Stimulated activated CD4-positive, alpha-beta T cell treated with anti-CD3 and anti-CD28 coated beads, Interleukin-12 subunit alpha, Interleukin-12 subunit beta, amount 100 ng/mL, for 4 hours (primary cell): ENCODE measurements around the gene SIRT3.

Experiments used
- DNase-seq: peaks from one replicate; pipeline ENCODE4 v3.0.0-alpha.2; 2020

The SIRT3 gene

GRCh38 chr11:213111-213510 is 23.0 kb downstream of the SIRT3 start:
- DNase-seq, result no peak

- DNase-seq, result no peak
Observed at GRCh38 chr11:212150-213100, 23.7 kb downstream of the SIRT3 start.

- DNase-seq, result no peak
Observed at GRCh38 chr11:211741-212140, 24.4 kb downstream of the SIRT3 start.

- no peak for DNase-seq
Observed at GRCh38 chr11:211295-211694, 24.8 kb downstream of the SIRT3 start.

- no peak for DNase-seq
Observed at GRCh38 chr11:210803-211180, 25.4 kb downstream of the SIRT3 start.

- no peak for DNase-seq
Observed at GRCh38 chr11:210122-210802, 25.9 kb downstream of the SIRT3 start.

- no peak for DNase-seq
Observed at GRCh38 chr11:209275-210121, 26.6 kb downstream of the SIRT3 start.

- DNase-seq, result no peak
Observed at GRCh38 chr11:208917-209260, 27.3 kb downstream of the SIRT3 start.

GRCh38 chr11:208181-208916 is 27.8 kb downstream of the SIRT3 start:
- peak; percentile 78 for DNase-seq

- DNase-seq, result no peak
Observed at GRCh38 chr11:207863-208180, 28.3 kb downstream of the SIRT3 start.

GRCh38 chr11:207208-207862 is 28.8 kb downstream of the SIRT3 start, which contains the start of the genes BET1L and RIC8A:
Gene BET1L, minus strand, starts transcription at chr11:207399. Its CDS starts 78 bp downstream, at chr11:207321.
Gene RIC8A, plus strand, starts transcription at chr11:207708. Its CDS starts 1,147 bp downstream, at chr11:208855.
- peak; percentile 93 for DNase-seq

GRCh38 chr11:206526-207207 is 29.5 kb downstream of the SIRT3 start:
- DNase-seq, result no peak

- DNase-seq, result no peak
Observed at GRCh38 chr11:206002-206384, 30.1 kb downstream of the SIRT3 start.

GRCh38 chr11:205221-206001 is 30.7 kb downstream of the SIRT3 start:
- no peak for DNase-seq

- no peak for DNase-seq
Observed at GRCh38 chr11:204587-205109, 31.5 kb downstream of the SIRT3 start.

GRCh38 chr11:203945-204586 is 32.1 kb downstream of the SIRT3 start:
- DNase-seq, result no peak

GRCh38 chr11:203056-203944 is 32.8 kb downstream of the SIRT3 start:
- no peak for DNase-seq

GRCh38 chr11:202490-202889 is 33.7 kb downstream of the SIRT3 start:
- no peak for DNase-seq

- no peak for DNase-seq
Observed at GRCh38 chr11:201966-202365, 34.2 kb downstream of the SIRT3 start.
